GM10248 (cell line): ENCODE results near the gene CREB1.
"Not testable (repeated sequence)": the region's sequence is repeated elsewhere in the genome, so short reads cannot be mapped to it uniquely, and the experiment has no call there.

Experiments
- CTCF ChIA-PET: fragments of 300-600 bp; sonication (Branson Sonifier 250); formaldehyde crosslinking; extraction: SDS; loops from one replicate; lab custom pipeline; 2021; ENCODE audit warnings: antibody characterized with exemption; lab: Yijun Ruan, JAX
- POLR2A ChIA-PET: fragments of 350-650 bp; sonication (Branson Sonifier 250); formaldehyde crosslinking; extraction: SDS; loops from one replicate; lab custom pipeline; 2020; ENCODE audit warnings: antibody characterized with exemption; lab: Yijun Ruan, JAX
- DNase-seq: peaks from one replicate; pipeline ENCODE4 v3.0.0; 2012; ENCODE audit errors: extremely low spot score
- TF ChIP-seq, protein P1 (sequence below): IDR thresholded peaks from 2 replicates; pipeline ENCODE4 v1.5.1; 2012; ENCODE audit warnings: mild to moderate bottlenecking, low read depth; ENCODE audit errors: extremely low read depth, missing control alignments, control extremely low read depth

The CREB1 gene

DNA sequence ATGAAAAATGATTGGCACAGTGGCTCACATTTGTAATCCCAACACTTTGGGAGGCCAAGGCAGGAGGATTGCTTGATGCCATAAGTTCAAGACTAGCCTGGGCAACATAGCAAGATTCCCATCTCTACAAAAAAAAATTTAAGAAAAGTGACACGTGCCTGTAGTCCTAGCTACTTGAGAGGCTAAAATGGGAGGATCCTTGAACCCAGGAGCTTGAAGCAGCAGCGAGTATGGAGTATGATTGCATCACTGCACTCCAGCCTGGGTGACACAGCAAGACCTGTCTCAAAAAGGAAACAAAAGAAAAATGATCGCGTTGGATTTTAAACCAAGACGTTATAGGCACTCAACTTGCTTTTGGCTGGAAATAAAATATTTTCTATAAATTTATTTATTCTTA lies 37.8 kb upstream of the CREB1 start:
- ChIA-PET CTCF (interaction anchor here (1.4 to 1.8 kb wide), 3 partner anchors 8 to 28 kb away, joined by 3 to 7 read pairs (median 4); no protein-coding TSS in a partner anchor), POLR2A (no interaction called here)
- no peak for DNase-seq
- TF ChIP-seq, protein P1, sequence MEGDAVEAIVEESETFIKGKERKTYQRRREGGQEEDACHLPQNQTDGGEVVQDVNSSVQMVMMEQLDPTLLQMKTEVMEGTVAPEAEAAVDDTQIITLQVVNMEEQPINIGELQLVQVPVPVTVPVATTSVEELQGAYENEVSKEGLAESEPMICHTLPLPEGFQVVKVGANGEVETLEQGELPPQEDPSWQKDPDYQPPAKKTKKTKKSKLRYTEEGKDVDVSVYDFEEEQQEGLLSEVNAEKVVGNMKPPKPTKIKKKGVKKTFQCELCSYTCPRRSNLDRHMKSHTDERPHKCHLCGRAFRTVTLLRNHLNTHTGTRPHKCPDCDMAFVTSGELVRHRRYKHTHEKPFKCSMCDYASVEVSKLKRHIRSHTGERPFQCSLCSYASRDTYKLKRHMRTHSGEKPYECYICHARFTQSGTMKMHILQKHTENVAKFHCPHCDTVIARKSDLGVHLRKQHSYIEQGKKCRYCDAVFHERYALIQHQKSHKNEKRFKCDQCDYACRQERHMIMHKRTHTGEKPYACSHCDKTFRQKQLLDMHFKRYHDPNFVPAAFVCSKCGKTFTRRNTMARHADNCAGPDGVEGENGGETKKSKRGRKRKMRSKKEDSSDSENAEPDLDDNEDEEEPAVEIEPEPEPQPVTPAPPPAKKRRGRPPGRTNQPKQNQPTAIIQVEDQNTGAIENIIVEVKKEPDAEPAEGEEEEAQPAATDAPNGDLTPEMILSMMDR, result no peak

DNA sequence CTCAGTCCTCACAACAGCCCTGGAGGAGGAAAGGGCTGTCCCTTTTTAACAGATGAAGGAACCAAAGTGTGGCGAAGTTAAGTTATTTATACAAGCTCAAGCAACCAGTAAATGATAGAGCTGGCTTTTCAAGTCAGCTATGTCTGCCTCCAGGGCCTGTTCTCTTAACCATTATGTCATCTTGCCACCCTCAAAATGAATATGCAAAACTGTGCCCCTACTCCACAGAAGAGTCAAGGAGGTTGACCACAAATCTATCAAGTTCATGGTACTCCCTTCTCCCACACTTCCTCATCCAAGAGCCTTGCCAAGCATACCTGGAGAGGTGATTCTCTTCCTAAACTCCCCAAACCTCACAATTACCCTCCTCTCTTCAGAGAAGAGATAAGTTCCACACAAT lies 37.3 kb upstream of the CREB1 start:
- CTCF ChIA-PET, result interaction anchor here (0.5 to 1.8 kb wide), 4 partner anchors 8 to 578 kb away, joined by 3 to 7 read pairs (median 4); no protein-coding TSS in a partner anchor
- POLR2A ChIA-PET, result no interaction called here
- TF ChIP-seq, protein P1, result no peak
- no peak for DNase-seq

DNA sequence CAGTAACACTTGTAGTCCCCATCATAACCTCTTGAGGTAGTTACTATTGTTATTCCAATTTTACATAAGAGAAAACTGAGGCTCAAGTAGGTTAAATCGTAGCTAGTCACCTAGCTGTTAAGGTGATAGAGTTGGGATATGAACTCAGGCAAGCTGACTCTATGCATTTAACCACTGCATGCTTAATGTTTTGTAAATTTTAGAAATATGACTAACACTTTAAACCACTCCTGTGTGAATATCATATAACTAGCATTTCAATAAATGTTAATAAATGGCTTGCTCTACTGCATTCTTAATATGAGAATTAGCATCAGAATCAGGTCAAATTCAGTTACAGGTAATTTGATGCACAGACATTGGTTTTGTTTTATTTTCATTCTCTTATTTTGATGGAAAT lies 35.6 kb upstream of the CREB1 start:
- CTCF ChIA-PET, result interaction anchor here (0.9 to 1.4 kb wide), 3 partner anchors 9 to 24 kb away, joined by 3 read pairs; no protein-coding TSS in a partner anchor
- DNase-seq, result no peak
- POLR2A ChIA-PET, result no interaction called here
- TF ChIP-seq, protein P1, result no peak

DNA sequence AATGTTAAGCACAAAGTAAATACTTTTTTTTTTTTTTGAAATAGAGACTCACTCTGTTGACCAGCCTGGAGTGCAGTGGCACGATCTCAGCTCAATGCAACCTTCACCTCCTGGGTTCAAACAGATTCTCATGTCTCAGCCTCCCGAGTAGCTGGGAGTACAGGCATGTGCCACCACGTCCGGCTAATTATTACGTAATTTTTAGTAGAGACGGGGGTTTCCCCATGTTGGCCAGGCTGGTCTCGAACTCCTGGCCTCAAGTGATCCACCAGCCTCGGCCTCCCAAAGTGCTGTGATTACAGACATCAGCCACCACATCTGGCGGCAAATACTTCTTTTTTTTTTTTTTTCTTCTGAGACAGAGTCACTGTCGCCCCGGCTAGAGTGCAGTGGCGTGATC lies 32.8 kb upstream of the CREB1 start:
- DNase-seq, POLR2A ChIA-PET: not testable (repeated sequence)
- CTCF ChIA-PET, result interaction anchor here (0.6 to 1.9 kb wide), 4 partner anchors 10 to 128 kb away, joined by 3 to 5 read pairs (median 4); partner anchors contain the start of gene METTL21A

DNA sequence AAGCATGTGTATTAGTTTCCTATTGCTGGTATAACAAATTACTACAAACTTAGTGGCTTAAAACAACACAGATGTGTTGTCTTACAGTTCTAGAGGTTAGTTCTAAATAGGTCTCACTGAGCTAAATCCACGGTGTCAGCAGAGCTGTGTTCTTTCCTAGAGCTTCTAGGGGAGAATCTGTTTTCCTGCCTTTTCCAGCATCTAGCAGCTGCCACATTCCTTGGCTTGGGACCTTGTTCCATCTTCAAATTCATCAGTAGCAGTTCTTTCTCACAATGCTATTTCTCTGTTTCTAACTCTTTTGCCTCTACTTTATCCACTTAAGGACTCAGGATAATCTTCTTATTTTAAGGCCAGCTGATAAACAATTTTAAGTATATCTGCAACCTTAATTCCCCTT lies 32.2 kb upstream of the CREB1 start:
- ChIA-PET POLR2A (no interaction called here), CTCF (interaction anchor here (1.2 to 1.9 kb wide), 2 partner anchors 20 to 128 kb away, joined by 3 to 5 read pairs; partner anchors contain the start of gene METTL21A)
- no peak for DNase-seq
- TF ChIP-seq, protein P1, result no peak

DNA sequence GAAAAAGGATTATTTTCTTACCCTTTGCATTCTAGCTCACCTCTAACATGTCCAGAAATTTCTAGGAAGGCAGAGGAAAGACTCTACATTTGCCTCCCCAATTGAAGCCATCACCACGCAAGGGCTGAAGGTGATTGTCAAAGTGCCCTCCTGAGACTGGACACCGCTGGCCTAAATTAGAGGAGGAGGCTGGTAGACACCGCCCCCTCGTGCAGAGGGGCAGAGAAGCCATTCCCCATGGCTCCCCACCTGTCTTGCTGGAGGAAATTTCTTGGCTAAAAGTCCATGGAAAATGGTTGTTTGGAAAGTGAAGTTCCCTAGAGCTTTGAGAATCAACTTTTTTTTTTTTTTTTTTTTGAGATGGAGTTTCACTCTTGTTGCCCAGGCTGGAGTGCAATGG lies 31.3 kb upstream of the CREB1 start:
- POLR2A ChIA-PET, result no interaction called here
- no peak for DNase-seq

DNA sequence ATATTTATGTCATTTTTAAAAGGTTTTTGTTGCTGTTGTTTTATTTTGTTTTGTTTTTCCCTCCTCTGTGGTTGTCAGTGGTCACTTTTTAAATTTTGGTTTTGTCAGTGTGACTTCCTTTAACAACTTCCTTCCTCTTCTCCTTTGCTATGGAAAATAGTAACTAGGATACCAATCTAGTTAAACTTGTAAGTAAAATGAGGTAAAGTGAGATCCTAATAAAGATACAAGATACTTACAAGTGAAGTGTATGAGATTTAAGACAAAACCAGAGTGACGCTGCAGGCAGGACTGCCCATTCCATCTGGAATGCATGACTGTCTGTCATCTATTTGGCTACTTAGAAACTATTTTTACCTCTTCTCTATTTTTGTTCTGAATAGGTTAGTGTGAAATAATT lies 30.6 kb upstream of the CREB1 start:
- no peak for DNase-seq
- ChIA-PET CTCF (no interaction called here), POLR2A (no interaction called here)
- TF ChIP-seq, protein P1, result no peak

More for the DNA sequence above, 31.3 kb upstream of the CREB1 start:
- CTCF ChIA-PET, result no interaction called here
- TF ChIP-seq, protein P1, result no peak
